Fibroblast of skin of left quadriceps (primary cell): ENCODE results near the gene NUP62.
"Not testable (repeated sequence)": the region's sequence is repeated elsewhere in the genome, so short reads cannot be mapped to it uniquely, and the experiment has no call there.

Source experiments
- DNase-seq, 2 experiments: peaks; one replicate each; pipeline ENCODE4 v3.0.0-alpha.2; 2013; ENCODE audit warnings: low read depth in 2 of 2

Gene NUP62

GRCh38 chr19:49925486-49925885 is 3.8 kb downstream of the NUP62 start:
- no peak for DNase-seq

GRCh38 chr19:49924881-49925210 is 4.5 kb downstream of the NUP62 start:
- not testable (repeated sequence) for DNase-seq

GRCh38 chr19:49924004-49924880 is 5.1 kb downstream of the NUP62 start:
- DNase-seq = peak; percentile 20 to 25

GRCh38 chr19:49923055-49924003 is 6.0 kb downstream of the NUP62 start:
- DNase-seq = no peak

GRCh38 chr19:49921871-49922795 is 7.2 kb downstream of the NUP62 start:
- DNase-seq = peak in 1 of 2 experiments; percentile 6

GRCh38 chr19:49920624-49921363 is 8.5 kb downstream of the NUP62 start:
- DNase-seq = no peak

GRCh38 chr19:49918089-49918488 is 11.2 kb downstream of the NUP62 start:
- DNase-seq = no peak

- DNase-seq = no peak
Measured at GRCh38 chr19:49916839-49917733, 12.2 kb downstream of the NUP62 start.

GRCh38 chr19:49915271-49915670 is 14.0 kb downstream of the NUP62 start:
- no peak for DNase-seq

GRCh38 chr19:49913720-49914119 is 15.6 kb downstream of the NUP62 start:
- DNase-seq = no peak

GRCh38 chr19:49912965-49913685 is 16.2 kb downstream of the NUP62 start:
- DNase-seq = no peak

GRCh38 chr19:49911381-49912145 is 17.7 kb downstream of the NUP62 start:
- DNase-seq = no peak

GRCh38 chr19:49910179-49910578 is 19.1 kb downstream of the NUP62 start:
- no peak for DNase-seq

- no peak for DNase-seq
Measured at GRCh38 chr19:49908480-49909420, 20.6 kb downstream of the NUP62 start.

- DNase-seq = no peak
Measured at GRCh38 chr19:49907745-49908446, 21.4 kb downstream of the NUP62 start.

GRCh38 chr19:49906879-49907564 is 22.3 kb downstream of the NUP62 start:
- DNase-seq = no peak
